Left ventricle myocardium inferior (tissue), 1 donor: Measurements from ENCODE around the gene P2RX3. TPM values are rescaled to one million over a fixed set of nuclear protein-coding genes. Genes with fewer than 3 reads are reported as not detected.
"Not testable (repeated sequence)": the region's sequence is repeated elsewhere in the genome, so short reads cannot be mapped to it uniquely, and the experiment has no call there.

Source experiments
- DNase-seq: peaks from one replicate; pipeline ENCODE4 v3.0.0-alpha.2; 2020
- H3K27ac ChIP-seq: fragments of 200-600 bp; replicated peaks from 2 replicates; pipeline ENCODE4 v1.8.0; 2021
- H3K27me3 ChIP-seq: fragments of 200-600 bp; 2 replicates; pipeline ENCODE4 v1.8.0; 2021; ENCODE audit warnings: low read depth
- H3K36me3 ChIP-seq: fragments of 200-600 bp; 2 replicates; pipeline ENCODE4 v1.8.0; 2021
- H3K4me1 ChIP-seq: fragments of 200-600 bp; 2 replicates; pipeline ENCODE4 v1.8.0; 2021
- H3K4me3 ChIP-seq: fragments of 200-600 bp; 2 replicates; pipeline ENCODE4 v1.8.0; 2021; ENCODE audit warnings: mild to moderate bottlenecking, moderate library complexity
- H3K9me3 ChIP-seq: fragments of 200-600 bp; replicated peaks from 2 replicates; pipeline ENCODE4 v1.8.0; 2021
- CTCF ChIP-seq: fragments of 200-600 bp; IDR thresholded peaks from 2 replicates; pipeline ENCODE4 v1.8.0; 2021; ENCODE audit warnings: antibody characterized with exemption, mild to moderate bottlenecking, borderline replicate concordance
- intact Hi-C: fragments of 100-400 bp; cut with micrococcal nuclease; formaldehyde crosslinking; loops from one replicate; pipeline ENCODE4 v1.11.0; 2022
- total RNA-seq: library from RNA; stranded (reverse); fragmentation: NEBNext Ultra II Directional; extraction: Animal tissue kit (Norgen Biotek cat#: 25700); gene quantifications from one replicate; pipeline ENCODE4 v1.2.1, GENCODE V29; 2021
- donor health status: DM: no; HTN: yes; CAD: no; lungs with severe emphysema.

P2RX3 gene
- total RNA-seq, 1 donor from 2014 or later, result 1.4 TPM

GRCh38 chr11:57360991-57361390 is 22.8 kb downstream of the P2RX3 start:
- Histone ChIP-seq H3K9me3 (no peaks in the 10 kb centered on the region), H3K36me3 (no peaks in the 10 kb centered on the region), H3K4me1 (peaks cover 22% of the 10 kb centered on the region), H3K27ac (no peak overlapping the region), H3K27me3 (peaks cover 9% of the 10 kb centered on the region), H3K4me3 (no peak overlapping the region)
- intact Hi-C loops, result no loop called here
- no peak for TF ChIP-seq CTCF
- no peak for DNase-seq

- intact Hi-C loops, H3K27me3 ChIP-seq, DNase-seq, H3K36me3 ChIP-seq, H3K9me3 ChIP-seq, H3K4me3 ChIP-seq, H3K27ac ChIP-seq: not testable (repeated sequence)
- peaks cover 22% of the 10 kb centered on the region for H3K4me1 ChIP-seq
Observed at GRCh38 chr11:57361420-57361819, 23.3 kb downstream of the P2RX3 start.

- Histone ChIP-seq H3K9me3 (no peaks in the 10 kb centered on the region), H3K36me3 (no peaks in the 10 kb centered on the region), H3K27ac (no peak overlapping the region), H3K4me3 (no peak overlapping the region), H3K4me1 (peaks cover 20% of the 10 kb centered on the region), H3K27me3 (peaks cover 9% of the 10 kb centered on the region)
- no peak for TF ChIP-seq CTCF
- intact Hi-C loops, result no loop called here
- DNase-seq, result no peak
Observed at GRCh38 chr11:57361926-57362325, 23.8 kb downstream of the P2RX3 start.

- no peak for DNase-seq
- no peak overlapping the region for H3K4me3 ChIP-seq
- intact Hi-C loops, result no loop called here
Observed at GRCh38 chr11:57363131-57364080, 25.3 kb downstream of the P2RX3 start.

GRCh38 chr11:57364851-57365660 is 26.9 kb downstream of the P2RX3 start:
- H3K9me3 ChIP-seq, result no peaks in the 10 kb centered on the region
- peaks cover 9% of the 10 kb centered on the region for H3K27me3 ChIP-seq
- no peak for TF ChIP-seq CTCF
- intact Hi-C loops, result no loop called here
- H3K27ac ChIP-seq, result no peak overlapping the region
- H3K4me3 ChIP-seq, result no peak overlapping the region
- H3K36me3 ChIP-seq, result no peaks in the 10 kb centered on the region
- peaks cover 6% of the 10 kb centered on the region for H3K4me1 ChIP-seq
- no peak for DNase-seq

More at GRCh38 chr11:57363131-57364080, 25.3 kb downstream of the P2RX3 start:
- no peak for TF ChIP-seq CTCF
- Histone ChIP-seq H3K27ac (no peak overlapping the region), H3K27me3 (peaks cover 9% of the 10 kb centered on the region), H3K9me3 (no peaks in the 10 kb centered on the region), H3K4me1 (peaks cover 5% of the 10 kb centered on the region), H3K36me3 (no peaks in the 10 kb centered on the region)
